NCI-H510A (cell line): Measurements from ENCODE around the gene HMGXB4.
"Not testable (repeated sequence)": the region's sequence is repeated elsewhere in the genome, so short reads cannot be mapped to it uniquely, and the experiment has no call there.

Source experiments
- DNase-seq: peaks from one replicate; lab custom pipeline; 2025; lab: John Stamatoyannopoulos, UW

The HMGXB4 gene, protein sequence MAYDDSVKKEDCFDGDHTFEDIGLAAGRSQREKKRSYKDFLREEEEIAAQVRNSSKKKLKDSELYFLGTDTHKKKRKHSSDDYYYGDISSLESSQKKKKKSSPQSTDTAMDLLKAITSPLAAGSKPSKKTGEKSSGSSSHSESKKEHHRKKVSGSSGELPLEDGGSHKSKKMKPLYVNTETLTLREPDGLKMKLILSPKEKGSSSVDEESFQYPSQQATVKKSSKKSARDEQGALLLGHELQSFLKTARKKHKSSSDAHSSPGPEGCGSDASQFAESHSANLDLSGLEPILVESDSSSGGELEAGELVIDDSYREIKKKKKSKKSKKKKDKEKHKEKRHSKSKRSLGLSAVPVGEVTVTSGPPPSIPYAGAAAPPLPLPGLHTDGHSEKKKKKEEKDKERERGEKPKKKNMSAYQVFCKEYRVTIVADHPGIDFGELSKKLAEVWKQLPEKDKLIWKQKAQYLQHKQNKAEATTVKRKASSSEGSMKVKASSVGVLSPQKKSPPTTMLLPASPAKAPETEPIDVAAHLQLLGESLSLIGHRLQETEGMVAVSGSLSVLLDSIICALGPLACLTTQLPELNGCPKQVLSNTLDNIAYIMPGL

DNA sequence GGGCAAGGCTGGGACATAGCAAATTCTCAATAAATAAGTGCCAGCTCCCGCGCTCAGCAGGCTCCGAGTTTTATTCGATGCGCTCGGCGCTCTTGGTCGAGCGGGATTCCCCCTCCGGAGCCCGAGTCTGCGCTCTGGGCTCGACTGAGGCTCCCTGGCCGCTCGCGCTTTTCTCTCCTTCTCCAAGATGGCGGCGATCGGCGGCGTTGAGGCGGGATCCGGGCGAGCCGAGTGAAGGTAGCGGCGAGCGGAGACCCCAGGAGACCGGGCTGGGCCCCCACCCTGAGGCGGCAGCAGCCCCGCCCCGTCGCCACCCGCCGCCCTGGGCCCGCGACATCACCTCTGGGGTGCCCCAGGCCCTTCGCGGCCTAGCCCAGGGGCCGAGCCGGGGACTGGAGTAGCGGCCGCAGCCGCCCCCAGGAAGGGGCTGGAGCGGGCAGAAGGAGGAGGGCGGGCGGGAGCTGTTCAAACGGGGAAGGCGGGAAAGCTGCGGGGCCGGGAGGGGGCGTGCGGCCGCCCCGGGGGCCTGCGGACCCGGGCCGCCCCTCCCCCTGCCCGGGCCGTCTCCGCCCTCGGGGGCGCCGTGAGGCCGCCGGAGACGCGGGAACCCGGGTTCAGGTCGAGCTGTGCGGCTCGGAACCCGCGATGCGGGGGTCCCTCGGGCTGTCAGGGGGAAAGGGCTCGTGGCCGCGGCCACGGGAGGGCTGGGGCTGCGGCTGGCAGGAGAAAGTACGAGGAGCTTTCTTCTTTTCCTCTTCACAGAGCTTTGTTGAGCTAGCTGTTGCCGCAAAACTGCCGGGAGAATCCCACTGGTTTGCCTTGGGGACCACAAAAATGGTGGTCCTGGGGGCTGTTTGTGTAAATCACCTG lies at the start of gene HMGXB4:
TSS of gene HMGXB4 (plus strand) at position 173 of the 870 bp plus-strand sequence. CDS start 4,898 bp downstream, outside the sequence.
- peak; percentile 77 for DNase-seq

DNA sequence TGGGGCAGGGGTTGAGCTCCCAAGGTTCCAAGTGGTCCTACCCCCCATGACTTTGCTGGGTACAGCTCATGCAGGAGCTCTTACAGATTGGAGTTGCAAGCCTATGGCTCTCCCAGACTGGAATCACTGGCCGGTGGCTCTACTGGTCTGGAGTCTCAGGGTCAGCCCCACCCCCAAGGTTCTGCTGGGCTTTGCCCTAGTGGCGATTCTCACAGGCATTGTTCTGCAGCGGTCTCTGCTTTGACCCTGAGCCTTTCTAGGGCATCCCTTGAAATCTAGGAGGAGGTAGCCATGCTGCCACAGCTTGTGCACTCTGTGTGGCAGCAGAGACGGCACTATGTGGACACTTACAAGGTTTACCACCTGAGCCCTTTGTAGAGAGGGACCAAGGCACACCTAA lies 49.3 kb upstream of the HMGXB4 start:
- DNase-seq, result no peak

DNA sequence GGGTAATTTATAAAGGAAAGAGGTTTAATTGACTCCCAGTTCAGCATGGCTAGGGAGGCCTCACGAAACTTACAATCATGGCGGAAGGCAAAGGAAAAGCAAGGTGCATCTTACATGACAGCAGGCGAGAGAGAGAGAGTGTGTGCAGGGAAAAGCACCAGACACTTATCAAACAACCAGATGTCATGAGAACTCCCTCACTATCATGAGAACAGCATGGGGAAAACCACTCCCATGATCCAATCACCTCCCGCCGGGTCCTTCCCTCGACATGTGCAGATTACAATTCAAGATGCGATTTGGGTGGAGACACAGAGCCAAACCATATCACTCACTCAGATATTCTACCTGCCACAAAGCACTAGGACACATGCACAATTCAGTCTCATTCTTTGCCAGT lies 48.1 kb upstream of the HMGXB4 start:
- no peak for DNase-seq

DNA sequence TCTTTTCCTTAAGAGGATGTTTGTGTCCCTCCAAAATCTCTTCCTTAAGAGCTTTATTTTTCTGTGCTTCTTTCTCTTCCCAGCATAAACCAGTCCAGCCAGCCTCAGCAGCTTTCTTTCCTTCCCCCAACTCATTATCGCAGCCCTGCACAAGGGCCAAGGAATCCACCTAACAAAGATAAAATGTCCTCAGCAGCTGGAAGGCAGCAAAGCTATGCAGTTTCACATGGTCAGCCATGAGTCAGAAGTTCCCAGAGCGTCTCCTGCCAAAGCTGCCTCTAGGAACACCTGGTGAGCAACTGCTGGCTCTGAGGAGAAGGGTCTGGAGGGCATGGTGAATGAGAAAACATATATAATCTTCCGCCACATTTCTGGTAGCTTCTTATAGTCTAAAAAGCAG lies 45.3 kb upstream of the HMGXB4 start:
- DNase-seq, result no peak

DNA sequence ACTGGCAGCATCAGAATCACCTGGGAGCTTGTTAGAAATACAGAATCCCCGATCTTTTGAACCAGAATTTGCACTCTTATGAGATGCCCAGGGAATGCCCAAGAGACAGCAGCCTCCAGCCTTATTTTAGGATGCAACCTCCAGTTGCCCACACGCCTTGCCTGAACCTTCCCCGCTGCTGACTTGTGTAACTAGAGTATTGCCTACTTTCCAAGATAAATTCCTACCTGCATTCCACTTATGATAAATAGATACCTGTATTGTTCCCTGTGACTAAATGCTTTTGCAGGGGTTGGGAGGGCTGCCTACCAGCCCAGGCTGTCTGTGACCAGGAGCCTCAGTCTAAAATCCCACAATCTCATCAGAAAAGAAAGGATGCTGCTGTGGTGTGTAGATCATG lies 44.3 kb upstream of the HMGXB4 start:
- DNase-seq, result no peak

DNA sequence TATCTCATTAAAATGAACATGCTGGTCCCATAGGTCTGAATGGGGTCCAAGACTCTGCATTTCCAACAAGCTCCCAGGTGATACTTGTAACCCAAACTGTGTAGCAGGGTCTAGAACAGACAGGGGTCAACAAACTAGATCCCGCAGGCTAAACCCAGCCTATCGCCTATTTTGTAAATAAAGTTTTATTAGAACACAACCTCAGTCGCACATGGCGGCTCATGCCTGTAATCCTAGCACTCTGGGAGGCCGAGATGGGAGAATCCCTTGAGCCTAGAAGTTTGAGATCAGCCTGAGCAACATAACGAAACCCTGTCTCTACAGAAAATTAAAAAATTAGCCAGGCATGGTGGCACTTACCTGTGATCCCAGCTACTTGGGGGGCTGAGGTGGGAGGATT lies 42.3 kb upstream of the HMGXB4 start:
- no peak for DNase-seq

GRCh38 chr22:35215993-35216392 lies 41.3 kb upstream of the HMGXB4 start:
- no peak for DNase-seq

DNA sequence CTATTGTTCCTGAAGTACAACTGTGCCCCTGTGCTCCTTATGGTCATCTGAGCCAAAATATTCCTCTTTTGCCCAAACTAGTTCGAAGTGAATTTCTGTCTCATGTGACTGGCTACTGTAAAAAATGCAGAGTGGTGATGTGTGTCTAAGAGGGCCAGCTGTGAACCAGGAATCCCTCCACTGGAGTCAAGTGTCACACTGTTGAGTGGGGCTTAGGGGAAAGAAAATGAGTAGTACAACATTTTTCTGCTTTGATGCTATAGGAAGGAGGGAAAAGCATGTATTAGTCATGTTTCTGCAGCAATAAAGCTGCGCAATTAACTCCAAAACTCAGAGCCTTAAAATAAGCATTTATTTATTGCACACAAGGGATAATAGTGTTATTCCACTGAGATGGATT lies 39.8 kb upstream of the HMGXB4 start:
- DNase-seq, result no peak

DNA sequence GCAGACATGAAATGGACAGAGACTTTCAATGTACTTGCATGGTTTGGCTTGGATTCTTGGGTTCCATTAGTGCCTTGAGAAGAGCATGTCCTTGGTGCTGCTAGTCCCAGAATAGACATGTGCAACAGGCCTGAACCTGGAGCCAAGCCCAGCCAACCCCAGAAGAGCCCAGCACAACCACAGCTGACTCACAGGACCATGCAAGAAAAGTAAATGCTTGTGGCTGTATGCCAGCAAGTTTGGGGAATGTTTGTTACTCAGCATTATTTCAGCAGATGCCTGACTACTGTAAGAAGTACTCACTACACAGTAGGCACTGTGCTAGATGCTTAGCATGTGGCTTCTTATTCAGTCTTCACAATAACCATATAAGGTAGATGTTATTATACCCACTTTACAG lies 39.2 kb upstream of the HMGXB4 start:
- DNase-seq, result no peak

DNA sequence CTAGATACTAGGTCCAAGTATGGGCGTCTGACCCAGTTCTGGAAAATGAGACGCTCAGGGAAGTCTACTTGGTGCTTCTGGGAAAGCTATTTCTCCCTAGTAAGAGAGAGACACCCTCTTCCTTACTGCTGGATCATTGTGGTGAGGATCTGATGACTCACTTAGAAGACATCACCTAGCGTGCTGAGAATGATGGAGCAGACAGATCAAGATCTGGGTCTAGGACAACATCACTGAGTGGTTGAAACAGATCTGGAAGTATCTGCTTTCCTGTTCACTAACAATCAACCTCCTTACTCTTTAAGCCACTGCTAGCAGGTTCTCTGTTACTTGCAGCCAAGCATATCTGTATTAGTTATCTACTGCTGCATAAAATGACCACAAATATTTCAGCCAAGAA lies 38.3 kb upstream of the HMGXB4 start:
- no peak for DNase-seq

GRCh38 chr22:35220221-35220620 lies 37.1 kb upstream of the HMGXB4 start:
- DNase-seq, result no peak

DNA sequence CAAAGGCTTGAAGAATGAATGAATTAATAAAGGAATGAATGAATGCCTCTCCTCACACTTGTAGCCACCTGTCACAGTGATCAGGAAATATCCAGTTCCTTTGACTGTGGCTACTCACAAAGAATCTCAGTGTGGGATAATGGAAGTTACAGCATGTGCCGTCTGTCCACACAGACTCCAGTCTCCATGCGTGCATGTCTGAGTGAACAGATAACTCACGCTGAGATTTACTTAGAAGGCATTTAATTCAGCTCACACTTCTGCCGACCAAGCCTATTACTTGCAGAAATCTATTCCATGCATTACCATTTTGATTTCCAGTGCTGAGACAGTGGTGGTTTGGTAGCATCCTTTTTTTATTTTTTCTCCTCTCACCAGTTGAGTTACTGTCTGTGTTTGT lies 32.3 kb upstream of the HMGXB4 start:
- no peak for DNase-seq

GRCh38 chr22:35226958-35227647 lies 30.2 kb upstream of the HMGXB4 start:
- no peak for DNase-seq

DNA sequence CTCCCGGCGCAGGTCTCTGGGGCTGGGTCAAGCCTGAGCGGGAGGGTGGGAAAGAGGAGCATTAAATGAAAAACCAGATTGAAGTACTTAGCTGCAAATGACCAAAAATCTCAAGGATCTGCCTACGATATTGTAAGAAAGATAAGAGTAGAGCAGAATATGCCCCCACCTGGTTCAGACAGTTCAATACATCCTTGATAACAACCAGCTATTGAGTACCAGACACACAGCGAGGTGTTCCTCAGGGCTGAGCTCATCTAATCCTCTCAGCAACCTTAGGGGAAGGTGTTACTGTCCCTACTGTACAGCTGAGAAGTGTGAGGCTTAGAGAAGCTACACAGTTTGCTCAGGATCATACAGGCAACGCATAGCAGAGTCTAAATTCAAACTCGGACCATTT lies 27.4 kb upstream of the HMGXB4 start:
- DNase-seq, result no peak

DNA sequence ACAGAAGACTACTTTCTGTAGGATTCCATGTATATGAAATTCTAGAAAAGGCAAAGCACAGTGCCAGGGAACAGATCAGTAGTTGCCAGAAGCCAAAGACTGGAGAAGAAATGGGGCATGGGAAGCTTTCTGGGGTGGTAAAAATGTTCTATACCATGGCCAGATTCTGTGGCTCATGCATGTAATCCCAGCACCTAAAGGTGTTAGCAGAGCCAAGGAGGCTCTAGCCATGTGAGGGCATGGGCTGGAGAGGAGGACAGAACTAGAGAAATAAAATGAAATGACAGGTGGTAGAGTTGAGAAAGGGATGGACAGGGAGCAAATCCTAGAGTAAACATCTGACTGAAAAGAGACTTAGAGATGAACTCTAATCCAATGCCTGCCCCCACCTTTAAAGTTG lies 26.9 kb upstream of the HMGXB4 start:
- DNase-seq, result no peak

DNA sequence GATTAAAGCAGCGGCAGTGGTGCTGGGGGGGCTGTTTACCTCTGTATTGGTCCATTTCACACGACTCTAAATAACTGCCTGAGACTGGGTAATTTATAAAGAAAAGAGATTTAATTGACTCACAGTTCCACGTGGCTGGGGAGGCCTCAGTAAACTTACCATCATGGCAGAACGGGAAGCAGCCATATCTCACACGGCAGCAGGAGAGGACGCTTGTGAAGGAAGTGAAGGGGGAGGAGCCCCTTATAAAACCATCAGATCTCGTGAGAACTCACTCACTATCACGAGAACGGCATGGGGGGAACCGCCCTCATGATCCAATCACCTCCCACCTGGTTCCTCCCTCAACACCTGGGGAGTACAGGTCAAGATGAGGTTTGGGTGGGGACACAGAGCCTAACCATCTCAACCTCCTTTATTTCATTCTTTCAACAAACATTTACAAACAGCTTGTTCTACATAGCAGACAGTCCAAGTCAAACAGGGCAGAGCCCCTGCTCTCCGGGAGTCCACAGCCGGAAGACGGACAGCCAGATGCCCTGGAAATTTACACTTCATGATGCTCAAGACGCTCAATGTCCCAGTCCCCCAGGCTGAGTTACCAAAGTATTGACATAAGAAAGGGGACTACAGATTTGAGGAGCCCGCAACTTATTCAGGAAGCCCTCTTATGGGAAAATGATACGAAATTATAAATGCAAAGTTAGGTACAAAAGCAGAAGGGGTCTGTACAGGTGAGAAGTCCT lies 26.3 kb upstream of the HMGXB4 start:
- no peak for DNase-seq

GRCh38 chr22:35231585-35232084 lies 25.7 kb upstream of the HMGXB4 start:
- DNase-seq, result no peak

DNA sequence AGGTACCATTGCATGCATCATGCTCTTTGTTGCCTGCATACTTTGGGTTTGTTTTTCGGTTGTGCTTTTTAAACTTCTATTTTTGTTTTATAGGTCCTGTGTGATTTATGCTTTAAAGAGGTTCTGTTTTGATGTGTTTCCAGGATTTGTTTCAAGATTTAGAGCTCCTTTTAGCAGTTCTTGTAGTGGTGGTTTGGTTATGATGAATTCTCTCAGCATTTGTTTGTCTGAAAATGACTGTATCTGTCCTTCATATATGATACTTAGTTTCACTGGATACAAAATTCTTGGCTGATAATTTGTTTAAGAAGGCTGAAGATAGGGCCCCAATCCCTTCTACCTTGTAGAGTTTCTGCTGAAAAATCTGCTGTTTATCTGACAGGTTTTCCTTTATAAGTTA lies 18.5 kb upstream of the HMGXB4 start:
- DNase-seq, result not testable (repeated sequence)

DNA sequence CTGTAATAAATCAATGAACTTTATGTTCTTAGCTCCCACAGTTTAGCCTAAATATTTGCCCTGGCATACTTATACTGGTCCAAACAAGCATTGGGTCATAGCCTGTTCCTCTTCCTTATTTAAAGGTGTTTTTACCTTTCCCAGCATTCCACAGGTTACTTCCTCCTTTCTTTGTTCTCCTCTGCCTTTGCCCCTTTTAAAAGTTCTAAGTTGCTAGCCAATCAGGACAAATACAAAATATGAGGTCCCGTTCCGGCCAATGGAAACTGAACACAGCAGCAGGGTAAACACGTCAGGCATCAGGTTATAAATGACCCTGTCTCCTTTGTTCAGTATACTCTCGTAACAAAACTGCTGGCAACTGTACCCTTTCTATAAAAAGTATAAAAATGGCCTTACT lies 12.8 kb upstream of the HMGXB4 start:
- not testable (repeated sequence) for DNase-seq

GRCh38 chr22:35250156-35250555 lies 7.1 kb upstream of the HMGXB4 start:
- DNase-seq, result no peak

GRCh38 chr22:35253946-35254345 lies 3.3 kb upstream of the HMGXB4 start:
- no peak for DNase-seq
